ENCODE results near the gene NPAS3.

DNA sequence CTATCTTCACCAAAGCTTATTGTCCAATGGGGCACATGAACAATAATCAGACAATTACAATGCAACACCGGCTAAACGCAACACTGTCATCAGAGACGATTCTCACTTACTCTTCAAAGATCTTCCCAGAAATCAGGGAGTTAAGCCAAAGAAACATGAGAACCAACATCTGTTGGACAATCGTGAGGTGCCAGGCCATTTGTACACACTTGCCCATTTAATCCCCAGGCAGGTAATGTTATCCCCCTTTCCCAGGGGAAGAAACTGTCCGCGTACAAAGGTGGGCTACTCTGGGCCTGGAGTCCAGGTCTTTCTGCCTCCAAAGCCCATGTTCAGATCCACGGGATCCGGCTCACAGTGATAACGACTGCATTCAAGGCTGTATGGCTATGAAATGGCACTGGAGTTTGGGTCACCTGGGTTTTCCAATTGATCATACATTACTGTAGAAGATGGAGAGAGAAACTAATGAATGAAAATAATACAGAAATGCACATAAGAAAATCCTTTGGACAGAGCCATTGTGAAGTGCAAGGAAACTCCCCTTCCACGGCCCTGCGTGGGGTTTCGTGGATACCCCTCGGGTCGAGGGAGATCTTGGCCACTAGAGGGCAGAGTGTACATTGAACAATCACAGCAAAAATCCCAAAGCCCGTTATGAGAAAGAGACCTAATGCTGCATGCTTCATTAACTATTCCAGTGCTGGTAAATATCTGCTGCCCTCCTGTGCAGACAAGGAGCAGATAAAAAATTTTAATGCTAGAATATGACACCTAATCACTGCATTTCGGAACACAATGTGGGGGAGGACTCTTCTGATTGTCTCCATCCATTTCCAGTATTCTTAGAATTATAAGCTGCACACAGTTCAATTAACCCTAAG, 900.8 kb downstream of the NPAS3 start:
- TF ChIP-seq, protein P1, sequence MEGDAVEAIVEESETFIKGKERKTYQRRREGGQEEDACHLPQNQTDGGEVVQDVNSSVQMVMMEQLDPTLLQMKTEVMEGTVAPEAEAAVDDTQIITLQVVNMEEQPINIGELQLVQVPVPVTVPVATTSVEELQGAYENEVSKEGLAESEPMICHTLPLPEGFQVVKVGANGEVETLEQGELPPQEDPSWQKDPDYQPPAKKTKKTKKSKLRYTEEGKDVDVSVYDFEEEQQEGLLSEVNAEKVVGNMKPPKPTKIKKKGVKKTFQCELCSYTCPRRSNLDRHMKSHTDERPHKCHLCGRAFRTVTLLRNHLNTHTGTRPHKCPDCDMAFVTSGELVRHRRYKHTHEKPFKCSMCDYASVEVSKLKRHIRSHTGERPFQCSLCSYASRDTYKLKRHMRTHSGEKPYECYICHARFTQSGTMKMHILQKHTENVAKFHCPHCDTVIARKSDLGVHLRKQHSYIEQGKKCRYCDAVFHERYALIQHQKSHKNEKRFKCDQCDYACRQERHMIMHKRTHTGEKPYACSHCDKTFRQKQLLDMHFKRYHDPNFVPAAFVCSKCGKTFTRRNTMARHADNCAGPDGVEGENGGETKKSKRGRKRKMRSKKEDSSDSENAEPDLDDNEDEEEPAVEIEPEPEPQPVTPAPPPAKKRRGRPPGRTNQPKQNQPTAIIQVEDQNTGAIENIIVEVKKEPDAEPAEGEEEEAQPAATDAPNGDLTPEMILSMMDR (IDR thresholded peaks at IDR 0.05 in 2 of 3, conservative IDR thresholded peaks at IDR 0.05 in 1 of 3; ENCODE audit: borderline replicate concordance in 1 of 3, insufficient read depth in 1 of 3, low read depth in 2 of 3, low read length in 2 of 3): peak; percentile 65 to 90 (median 74); a peak in 5 of 6 replicates
- no peak for TF ChIP-seq EGR1 (IDR thresholded peaks at IDR 0.05; ENCODE audit: low read depth)
- TF ChIP-seq YY1 (IDR thresholded peaks at IDR 0.05; ENCODE audit: extremely low read depth, insufficient replicate concordance, low read depth, low read length): no peak
- TF ChIP-seq POLR2A (IDR thresholded peaks at IDR 0.05; ENCODE audit: borderline replicate concordance, extremely low read depth, insufficient read depth, insufficient read length): no peak
- TF ChIP-seq FOSL1 (IDR thresholded peaks at IDR 0.05; ENCODE audit: low read depth): no peak
- no peak for TF ChIP-seq ZFX (IDR thresholded peaks at IDR 0.05)
- no peak for TF ChIP-seq ZNF274 (IDR thresholded peaks at IDR 0.05; ENCODE audit: low read depth, low read length)
